ENCODE data around the gene FAM3A. TPM values are rescaled to one million over a fixed set of nuclear protein-coding genes. Genes with fewer than 3 reads are reported as not detected.
"Not testable (repeated sequence)": the region's sequence is repeated elsewhere in the genome, so short reads cannot be mapped to it uniquely, and the experiment has no call there.

Gene FAM3A
- total RNA-seq, 4 donors from 2014 or later: 27.7 to 58.3 (median 34.7) TPM

DNA sequence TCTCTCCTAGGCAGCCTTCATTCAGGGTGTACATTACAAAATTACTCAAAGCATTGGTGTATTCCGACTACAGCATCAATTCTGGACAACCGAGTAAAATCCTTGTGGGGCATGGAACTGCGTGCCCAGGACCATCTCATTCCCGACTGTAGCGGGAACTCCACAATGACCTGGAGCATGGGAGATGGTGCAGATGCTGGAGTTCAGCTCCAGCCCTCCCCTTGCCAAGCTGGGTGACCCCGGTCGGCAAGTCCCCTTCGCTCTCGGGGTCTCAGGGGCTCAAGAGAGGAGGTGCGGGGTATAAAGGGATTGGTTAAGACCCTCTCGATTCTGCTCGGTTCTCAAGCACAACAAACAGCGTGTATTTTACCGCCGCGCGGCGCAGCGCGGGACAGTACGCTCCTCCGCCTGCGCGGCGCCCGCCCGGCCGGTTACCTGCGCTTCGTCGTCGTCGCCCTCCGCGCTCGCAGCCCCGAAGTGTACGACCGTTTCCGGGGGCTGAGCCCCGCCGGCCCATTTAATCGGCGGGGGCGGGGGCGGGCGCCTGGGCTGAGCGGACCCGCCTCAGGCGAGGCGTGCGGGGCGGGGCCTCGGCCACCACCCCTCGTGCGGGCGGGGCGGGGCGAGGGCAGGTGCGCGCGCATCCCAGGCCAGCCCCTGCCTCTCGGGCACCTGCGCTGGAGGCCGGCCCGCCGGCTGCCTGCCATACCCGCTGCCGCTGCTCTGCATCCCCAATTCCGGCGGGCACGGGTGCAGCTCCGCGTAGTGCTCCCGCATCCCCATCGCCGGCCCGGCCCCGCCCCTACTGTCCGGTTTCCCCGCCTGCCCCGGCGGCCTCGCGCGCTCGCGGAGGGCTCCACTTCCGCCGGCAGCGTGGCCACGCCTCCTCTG lies 30.6 kb upstream of the FAM3A start, which contains the start of gene G6PD:
TSS of gene G6PD (minus strand) at position 493 of the 891 bp plus-strand sequence. CDS start 691 bp downstream, outside the sequence.
- peak; percentile 57 for ATAC-seq (ENCODE audit: low FRiP score)
- TF ChIP-seq, protein P1, sequence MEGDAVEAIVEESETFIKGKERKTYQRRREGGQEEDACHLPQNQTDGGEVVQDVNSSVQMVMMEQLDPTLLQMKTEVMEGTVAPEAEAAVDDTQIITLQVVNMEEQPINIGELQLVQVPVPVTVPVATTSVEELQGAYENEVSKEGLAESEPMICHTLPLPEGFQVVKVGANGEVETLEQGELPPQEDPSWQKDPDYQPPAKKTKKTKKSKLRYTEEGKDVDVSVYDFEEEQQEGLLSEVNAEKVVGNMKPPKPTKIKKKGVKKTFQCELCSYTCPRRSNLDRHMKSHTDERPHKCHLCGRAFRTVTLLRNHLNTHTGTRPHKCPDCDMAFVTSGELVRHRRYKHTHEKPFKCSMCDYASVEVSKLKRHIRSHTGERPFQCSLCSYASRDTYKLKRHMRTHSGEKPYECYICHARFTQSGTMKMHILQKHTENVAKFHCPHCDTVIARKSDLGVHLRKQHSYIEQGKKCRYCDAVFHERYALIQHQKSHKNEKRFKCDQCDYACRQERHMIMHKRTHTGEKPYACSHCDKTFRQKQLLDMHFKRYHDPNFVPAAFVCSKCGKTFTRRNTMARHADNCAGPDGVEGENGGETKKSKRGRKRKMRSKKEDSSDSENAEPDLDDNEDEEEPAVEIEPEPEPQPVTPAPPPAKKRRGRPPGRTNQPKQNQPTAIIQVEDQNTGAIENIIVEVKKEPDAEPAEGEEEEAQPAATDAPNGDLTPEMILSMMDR (IDR thresholded peaks at IDR 0.05): no peak
- DNase-seq (ENCODE audit: low spot score): no peak

DNA sequence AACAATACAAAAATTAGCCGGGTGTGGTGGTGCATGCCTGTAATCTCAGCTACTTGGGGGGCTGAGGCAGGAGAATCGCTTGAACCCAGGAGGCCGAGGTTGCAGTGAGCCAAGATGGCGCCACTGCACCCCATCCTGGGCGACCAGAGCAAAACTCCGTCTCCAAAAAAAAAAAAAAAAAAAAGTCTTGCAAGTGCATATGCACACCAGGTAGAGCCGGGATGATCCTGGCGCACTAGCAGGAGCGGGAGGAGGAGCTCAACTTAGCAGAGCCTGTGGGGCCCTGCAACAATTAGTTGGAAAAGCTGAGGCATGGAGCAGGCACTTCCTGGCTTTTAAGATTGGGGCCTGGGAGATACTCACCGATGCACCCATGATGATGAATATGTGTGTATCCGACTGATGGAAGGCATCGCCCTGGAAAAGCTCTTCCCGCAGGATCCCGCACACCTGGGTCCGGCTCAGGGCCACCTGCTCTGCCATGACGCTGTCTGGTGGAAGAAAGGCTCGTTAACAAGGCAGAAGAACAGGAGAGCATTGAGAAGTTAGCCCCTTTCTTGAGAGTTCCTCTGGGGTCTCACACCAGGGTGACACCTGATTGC lies 29.7 kb upstream of the FAM3A start:
- TF ChIP-seq, protein P1 (IDR thresholded peaks at IDR 0.05): no peak
- DNase-seq (ENCODE audit: low spot score) (no peak), ATAC-seq (ENCODE audit: low FRiP score) (no peak)

DNA sequence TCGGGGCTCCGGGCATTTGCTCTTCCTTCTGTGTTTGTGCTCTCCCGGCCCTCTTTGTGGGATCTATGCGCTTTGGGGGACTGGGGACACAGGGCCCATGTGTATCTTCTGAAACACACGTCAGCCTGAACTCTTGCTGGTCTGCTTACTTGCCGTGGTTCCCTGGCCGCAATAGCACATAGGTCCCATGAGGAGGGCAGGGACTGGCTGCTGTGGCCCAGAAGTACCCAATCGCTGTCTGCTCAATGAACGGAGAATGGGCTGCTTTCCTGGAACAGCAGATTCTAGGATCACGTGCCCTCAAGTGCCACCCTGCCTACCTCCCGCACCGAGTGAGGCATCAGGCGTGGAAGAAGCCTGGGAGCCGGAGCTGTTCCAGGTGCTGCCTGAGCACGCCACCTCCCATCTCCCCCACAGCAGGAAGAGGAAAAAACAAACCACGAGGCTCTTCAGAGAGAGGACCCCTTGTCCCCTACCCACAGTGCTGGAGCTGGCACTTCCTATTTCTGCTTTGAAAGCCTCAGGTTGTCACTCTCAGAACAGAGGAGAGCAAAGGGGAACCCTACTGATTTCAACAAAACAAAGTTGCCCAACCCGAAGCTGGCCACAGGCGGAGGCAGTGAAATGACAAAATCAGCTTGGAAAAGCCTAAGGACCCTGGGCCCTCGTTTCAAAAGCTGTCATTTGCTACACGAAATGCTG lies 26.8 kb upstream of the FAM3A start:
- no peak for DNase-seq (ENCODE audit: low spot score)
- ATAC-seq (ENCODE audit: low FRiP score): no peak
- TF ChIP-seq, protein P1 (IDR thresholded peaks at IDR 0.05): no peak

DNA sequence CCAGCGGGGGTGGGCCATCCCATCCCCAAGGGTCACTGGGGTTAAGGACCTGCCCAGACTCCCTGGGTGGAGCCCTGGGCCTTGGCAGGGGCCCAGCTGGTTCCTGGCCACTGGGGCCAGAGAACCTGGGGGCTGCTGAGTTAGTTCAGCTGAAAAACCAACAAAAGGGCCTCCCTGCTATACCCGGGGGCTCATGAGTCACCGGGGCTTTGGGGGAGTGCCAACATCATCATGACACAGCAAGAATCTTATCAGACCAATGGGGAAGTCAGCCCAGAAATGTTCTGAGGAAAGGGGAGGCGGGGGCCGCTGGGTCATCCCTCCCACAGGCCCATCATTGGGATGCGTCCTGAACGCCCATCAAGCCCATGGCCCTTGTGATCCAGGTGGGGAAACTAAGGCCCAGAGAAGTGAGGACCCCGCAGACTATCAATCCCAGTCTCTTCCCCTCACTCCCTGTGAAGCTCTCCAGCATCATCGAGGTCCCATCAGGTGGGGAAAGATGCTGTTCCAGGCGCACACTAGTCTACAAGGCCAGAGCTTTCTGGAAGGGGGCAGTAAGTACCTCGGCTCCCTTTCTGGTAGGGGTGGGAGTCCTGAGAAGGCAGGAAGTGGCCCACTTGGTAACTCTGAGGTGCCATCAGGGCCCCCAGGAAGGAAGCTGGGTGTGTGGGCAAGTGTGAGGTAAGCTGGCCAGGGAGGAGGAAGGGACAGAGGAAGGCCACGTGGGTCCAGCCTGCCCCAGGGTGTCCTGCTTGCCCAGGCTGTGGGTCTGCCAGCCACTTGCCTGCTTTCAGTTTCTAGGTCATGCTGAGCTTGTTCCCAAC lies 26.1 kb upstream of the FAM3A start:
- TF ChIP-seq, protein P1 (IDR thresholded peaks at IDR 0.05): no peak

DNA sequence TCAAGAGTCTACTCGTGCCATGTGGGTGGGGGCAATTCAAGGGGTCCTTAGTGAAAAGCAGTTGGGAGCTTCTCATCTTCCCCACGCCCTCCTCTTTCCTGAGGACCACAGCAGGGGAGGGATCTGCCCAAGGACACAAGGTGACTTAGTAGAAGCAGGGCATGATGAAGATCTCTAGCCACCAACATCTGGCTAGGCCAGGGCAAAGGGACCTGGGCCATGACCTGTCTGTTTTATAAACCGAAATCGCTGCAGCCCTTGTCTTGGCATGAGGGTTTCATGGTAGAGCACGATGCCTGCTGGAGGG lies 25.5 kb upstream of the FAM3A start:
- DNase-seq (ENCODE audit: low spot score): no peak
- TF ChIP-seq, protein P1 (IDR thresholded peaks at IDR 0.05): no peak
- no peak for ATAC-seq (ENCODE audit: low FRiP score)

More for the DNA sequence above, 26.1 kb upstream of the FAM3A start:
- ATAC-seq (ENCODE audit: low FRiP score) (peak; percentile 56), DNase-seq (ENCODE audit: low spot score) (peak; percentile 86)

DNA sequence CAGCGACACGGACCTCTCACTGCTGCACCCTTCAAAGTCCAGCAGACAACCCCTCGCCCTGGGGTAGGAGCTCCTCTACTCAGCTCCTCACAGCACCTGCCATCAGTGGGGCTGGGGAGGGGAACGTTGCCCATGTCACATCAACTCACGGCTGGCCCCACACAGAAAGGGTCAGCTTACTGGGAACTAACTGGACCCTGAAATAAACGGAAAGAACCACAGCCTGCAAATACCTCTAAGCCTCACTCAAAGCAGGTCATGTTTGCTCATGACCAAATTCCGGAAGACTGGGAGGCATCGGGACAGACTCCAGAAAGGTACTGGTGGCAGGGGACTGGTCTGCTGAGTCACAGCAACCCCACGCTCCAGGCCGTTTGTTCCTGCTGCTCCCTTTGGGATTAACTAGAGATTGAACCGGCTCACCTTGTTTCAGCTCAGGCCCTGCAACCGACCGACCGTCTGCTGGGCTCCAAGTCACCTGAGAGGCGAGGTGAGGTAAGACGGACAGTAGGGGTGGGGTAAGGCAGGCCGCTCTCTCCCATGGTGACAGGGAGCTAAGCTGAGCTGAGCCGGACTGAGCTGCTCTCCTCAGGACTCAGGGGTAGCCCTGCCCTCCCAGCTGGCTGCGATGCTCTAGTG lies 25.0 kb upstream of the FAM3A start:
- ATAC-seq (ENCODE audit: low FRiP score): no peak
- TF ChIP-seq, protein P1 (IDR thresholded peaks at IDR 0.05): no peak
- no peak for DNase-seq (ENCODE audit: low spot score)

DNA sequence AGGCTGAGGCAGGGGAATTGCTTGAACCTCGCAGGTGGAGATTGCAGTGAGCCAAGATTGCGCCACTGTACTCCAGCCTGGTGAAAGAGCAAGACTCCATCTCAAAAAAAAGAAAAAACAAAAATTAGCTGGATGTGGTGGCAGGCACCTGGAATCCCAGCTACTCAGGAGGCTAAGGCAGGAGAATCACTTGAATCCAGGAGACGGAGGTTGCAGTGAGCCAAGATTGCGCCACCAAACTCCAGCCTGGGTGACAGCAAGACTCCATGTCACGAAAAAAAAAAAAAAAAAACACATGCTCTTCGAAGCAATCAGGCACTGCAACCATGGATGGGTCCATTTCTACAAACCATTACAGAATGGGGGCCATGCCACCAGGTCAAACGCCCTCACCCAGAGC lies 24.3 kb upstream of the FAM3A start:
- not testable (repeated sequence) for ATAC-seq (ENCODE audit: low FRiP score); DNase-seq (ENCODE audit: low spot score)

Measured in omental fat pad (tissue), 4 donors.